ENCODE results near the gene MAGIX.
"Not testable (repeated sequence)": the region's sequence is repeated elsewhere in the genome, so short reads cannot be mapped to it uniquely, and the experiment has no call there.

GRCh38 chrX:49148390-49149100 is 14.0 kb upstream of the MAGIX start:
- not testable (repeated sequence) for TF ChIP-seq POLR2A, CTCF (IDR thresholded peaks at IDR 0.05)

Measured in uterus (tissue), 2 donors.